Ectodermal cell (in vitro differentiated cells): ENCODE measurements around the gene CDCA8.

Experiments used
- H3K27ac ChIP-seq: 2 replicates; pipeline ENCODE4 v1.7.0; 2013; ENCODE audit warnings: mild to moderate bottlenecking, low read depth, low read length; ENCODE audit not compliant: insufficient read depth, poor library complexity, severe bottlenecking
- H3K27me3 ChIP-seq: 2 replicates; pipeline ENCODE4 v1.7.0; 2013; ENCODE audit warnings: mild to moderate bottlenecking, low read length; ENCODE audit not compliant: insufficient read depth, control insufficient read depth, poor library complexity, severe bottlenecking
- H3K36me3 ChIP-seq: one replicate; pipeline ENCODE4 v1.7.0; 2013; ENCODE audit warnings: low read length; ENCODE audit not compliant: control insufficient read depth, insufficient read depth
- H3K4me1 ChIP-seq: one replicate; pipeline ENCODE4 v1.7.0; 2013; ENCODE audit warnings: low read length; ENCODE audit not compliant: control insufficient read depth, insufficient read depth
- H3K4me3 ChIP-seq: 2 replicates; pipeline ENCODE4 v1.7.0; 2013; ENCODE audit warnings: low read depth, low read length, control low read depth; ENCODE audit not compliant: insufficient read depth
- H3K9me3 ChIP-seq: 2 replicates; pipeline ENCODE4 v1.7.0; 2013; ENCODE audit warnings: mild to moderate bottlenecking, low read length, moderate library complexity; ENCODE audit not compliant: control insufficient read depth
- WGBS, 2 experiments: methylation state at CpG; one replicate each; pipeline ENCODE4 v1.1.7; 2013; ENCODE audit warnings: missing lambda C conversion rate in 2 of 2; 5-methylcytosine and 5-hydroxymethylcytosine counted together

CDCA8 gene

DNA sequence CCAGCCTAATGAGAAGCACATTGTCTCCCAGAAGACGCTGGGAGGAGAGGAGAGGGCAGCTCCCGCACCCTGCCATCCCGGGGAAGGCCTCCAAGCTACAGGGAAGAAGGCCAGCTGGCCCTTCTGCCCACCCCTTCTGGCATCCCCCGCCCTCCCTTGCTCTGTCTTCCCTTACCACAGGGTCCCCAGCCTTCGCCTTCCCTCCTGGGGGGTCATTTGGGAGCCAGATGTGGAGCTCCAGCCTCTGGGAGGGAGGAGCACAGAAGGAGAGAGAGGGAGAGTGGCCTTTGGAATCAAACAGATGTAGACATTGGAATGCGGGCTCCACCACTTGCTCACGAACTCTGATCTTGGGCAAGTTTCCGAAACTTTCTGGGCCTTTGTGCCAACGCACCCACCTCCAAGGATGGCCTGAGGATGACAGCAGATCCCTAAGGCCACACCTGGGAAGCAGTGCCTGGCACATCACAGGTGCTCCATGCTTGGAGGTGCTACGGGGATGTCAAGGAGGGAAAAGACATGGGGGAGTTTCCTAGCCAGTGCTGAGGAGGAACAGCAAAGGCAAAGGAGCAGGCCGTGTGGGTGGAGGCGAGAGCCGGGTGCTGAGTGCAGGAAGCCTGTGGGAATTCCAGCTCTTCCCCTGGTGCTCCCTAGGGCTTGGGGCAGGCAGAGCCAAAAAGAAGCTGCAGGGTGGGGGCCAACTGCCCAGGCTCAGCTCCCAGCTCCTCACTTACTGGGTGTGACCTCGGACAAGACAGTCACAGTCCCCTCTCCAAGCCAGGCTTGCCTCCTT, 34.5 kb upstream of the CDCA8 start:
- Histone ChIP-seq H3K27ac (no peak overlapping the region), H3K27me3 (no peaks in the 10 kb centered on the region), H3K4me1 (peaks cover 20% of the 10 kb centered on the region), H3K36me3 (no peaks in the 10 kb centered on the region), H3K4me3 (no peak overlapping the region), H3K9me3 (no peaks in the 10 kb centered on the region)
- WGBS, 2 experiments: 87 to 89% methylated on average over 14 of the region's 14 CpGs

DNA sequence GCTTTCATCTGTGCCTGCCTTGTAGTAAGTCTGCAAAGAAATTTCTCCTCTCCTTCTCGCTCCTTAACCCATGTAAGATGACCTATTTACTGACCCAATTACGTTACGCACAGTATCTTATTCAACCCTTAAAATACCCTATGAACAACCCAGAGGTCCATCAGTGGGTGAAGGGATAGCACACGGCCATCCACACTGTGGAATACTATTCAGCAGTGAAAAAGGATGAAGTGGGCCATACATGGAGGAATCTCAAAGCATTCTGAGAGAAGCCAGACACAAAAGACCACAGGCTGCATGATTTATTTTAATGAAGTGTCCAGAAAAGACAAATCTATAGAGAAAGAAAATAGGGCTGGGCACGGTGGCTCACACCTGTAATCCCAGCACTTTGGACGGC, 33.8 kb upstream of the CDCA8 start:
- no peak overlapping the region for H3K4me3 ChIP-seq
- H3K9me3 ChIP-seq: no peaks in the 10 kb centered on the region
- no peak overlapping the region for H3K27ac ChIP-seq
- H3K27me3 ChIP-seq: no peaks in the 10 kb centered on the region
- WGBS, 2 experiments: 94 to 95% methylated on average over 6 of the region's 6 CpGs
- H3K4me1 ChIP-seq: peaks cover 20% of the 10 kb centered on the region
- no peaks in the 10 kb centered on the region for H3K36me3 ChIP-seq

DNA sequence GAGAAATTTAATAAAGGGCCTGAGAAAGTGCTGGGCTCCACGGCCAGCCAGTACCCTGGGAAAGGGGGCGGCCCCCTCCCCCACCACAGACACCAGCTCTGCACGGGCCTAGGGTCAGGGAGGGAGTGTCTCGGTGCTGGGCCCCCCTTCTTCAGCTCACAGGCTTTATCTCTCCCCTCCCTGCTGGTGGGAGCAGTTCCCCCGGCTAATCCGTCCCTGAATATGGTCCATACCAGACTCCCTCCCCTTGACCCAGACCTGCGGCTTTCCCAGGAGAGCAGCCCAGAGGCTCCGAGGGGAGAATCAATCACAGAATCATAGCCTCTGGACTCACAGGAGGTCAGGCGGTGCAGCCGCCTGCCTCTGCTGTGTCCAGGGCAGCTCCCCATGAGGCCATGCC, 31.7 kb upstream of the CDCA8 start:
- H3K4me1 ChIP-seq: peaks cover 25% of the 10 kb centered on the region
- 10 to 13% methylated on average over 10 of the region's 10 CpGs for WGBS, 2 experiments
- H3K4me3 ChIP-seq: no peak overlapping the region
- H3K9me3 ChIP-seq: no peaks in the 10 kb centered on the region
- H3K36me3 ChIP-seq: no peaks in the 10 kb centered on the region
- no peak overlapping the region for H3K27ac ChIP-seq
- H3K27me3 ChIP-seq: no peaks in the 10 kb centered on the region

DNA sequence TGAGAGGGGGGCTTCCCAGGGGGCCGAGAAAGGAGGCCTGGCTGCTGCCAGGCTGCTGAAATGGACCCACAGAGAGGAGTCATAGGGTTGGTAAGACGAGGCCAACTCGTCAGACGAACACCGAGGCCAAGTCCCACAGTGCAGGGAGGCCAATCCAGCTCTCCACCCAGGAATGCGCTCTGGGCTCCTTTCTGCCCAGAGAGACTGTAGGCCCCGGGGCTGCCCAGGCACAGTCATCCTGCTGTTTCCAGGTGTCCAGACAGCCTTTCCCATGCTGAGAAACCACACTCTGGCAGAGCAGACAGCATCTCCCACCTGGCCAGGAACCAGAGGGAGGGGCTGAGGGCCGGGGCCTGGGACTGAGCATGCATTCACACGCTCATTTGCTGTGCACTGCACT, 30.9 kb upstream of the CDCA8 start:
- H3K36me3 ChIP-seq: no peaks in the 10 kb centered on the region
- H3K4me3 ChIP-seq: no peak overlapping the region
- peak overlapping the region; percentile 36 for H3K27ac ChIP-seq
- no peaks in the 10 kb centered on the region for H3K9me3 ChIP-seq
- H3K27me3 ChIP-seq: no peaks in the 10 kb centered on the region
- peaks cover 25% of the 10 kb centered on the region for H3K4me1 ChIP-seq
- WGBS, 2 experiments: 70 to 71% methylated on average over 9 of the region's 9 CpGs

DNA sequence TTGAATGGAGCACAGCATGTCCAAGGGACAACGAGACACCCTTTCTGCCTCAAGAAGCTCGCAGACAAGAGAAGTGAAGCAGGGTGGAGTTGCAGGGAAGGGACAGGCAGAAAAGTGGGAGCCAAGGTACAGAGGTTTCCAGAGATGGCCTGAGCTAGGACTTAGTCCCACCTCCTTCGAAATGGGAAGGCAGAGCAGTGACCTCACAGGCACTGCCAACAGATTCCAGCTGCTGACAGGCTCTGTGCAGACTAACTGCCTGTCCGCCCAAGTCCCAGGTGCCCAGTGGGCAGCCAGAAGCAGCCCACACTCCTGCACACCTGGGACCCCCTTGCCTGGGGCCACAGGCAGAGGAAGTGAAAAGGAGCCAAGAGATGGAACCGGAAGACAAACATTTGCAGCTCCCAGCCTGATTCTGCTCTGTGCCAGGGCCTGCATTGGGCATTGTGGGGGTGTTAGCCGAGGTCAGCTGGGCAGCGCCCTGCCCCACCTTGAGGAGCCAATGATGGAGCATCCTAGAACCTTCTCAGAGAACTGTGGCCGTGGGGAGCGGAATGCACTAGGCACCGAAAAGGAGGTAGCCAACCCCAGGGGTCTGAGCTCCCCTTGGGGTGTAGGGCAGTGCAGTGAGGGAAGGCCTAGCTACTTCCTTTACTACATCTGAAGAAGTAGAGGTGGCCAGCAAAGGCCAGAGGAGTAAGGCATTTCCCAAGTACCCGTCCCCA, 30.1 kb upstream of the CDCA8 start:
- no peaks in the 10 kb centered on the region for H3K9me3 ChIP-seq
- H3K27me3 ChIP-seq: no peaks in the 10 kb centered on the region
- no peak overlapping the region for H3K4me3 ChIP-seq
- WGBS, 2 experiments: 89 to 90% methylated on average over 11 of the region's 11 CpGs
- peaks cover 31% of the 10 kb centered on the region for H3K4me1 ChIP-seq
- no peaks in the 10 kb centered on the region for H3K36me3 ChIP-seq
- H3K27ac ChIP-seq: no peak overlapping the region

DNA sequence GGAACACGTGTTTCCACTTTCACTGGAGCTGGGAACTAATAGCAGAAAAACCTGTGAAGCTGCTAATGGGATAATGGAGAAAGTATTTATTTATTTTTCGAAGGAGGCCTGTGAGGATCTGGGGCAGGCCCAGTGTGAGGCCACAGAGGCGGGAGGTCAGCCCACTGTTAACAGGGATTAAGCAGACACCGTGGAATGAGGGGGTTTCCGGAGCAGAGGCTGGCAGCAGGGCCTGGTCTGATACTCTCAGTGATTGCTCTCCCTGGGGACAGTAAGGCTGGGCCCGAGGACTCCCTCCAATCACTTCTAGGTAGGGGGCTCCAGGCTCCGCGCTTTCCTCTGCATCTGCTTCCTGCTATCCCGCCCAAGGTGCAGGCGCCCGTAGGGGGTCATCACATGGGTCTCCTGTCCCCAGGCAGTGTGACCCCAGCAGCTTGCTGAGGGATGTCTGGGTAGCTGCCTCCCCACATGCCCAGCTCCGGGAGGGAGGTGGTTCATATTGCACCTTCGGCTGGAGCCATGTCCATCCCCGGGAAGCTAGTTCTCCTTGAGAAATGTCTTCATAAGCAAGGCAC, 28.8 kb upstream of the CDCA8 start:
- WGBS, 2 experiments: 47 to 50% methylated on average over 14 of the region's 14 CpGs
- Histone ChIP-seq H3K27me3 (no peaks in the 10 kb centered on the region), H3K4me3 (no peak overlapping the region), H3K36me3 (no peaks in the 10 kb centered on the region), H3K9me3 (no peaks in the 10 kb centered on the region), H3K27ac (peak overlapping the region; percentile 50), H3K4me1 (peaks cover 34% of the 10 kb centered on the region)

DNA sequence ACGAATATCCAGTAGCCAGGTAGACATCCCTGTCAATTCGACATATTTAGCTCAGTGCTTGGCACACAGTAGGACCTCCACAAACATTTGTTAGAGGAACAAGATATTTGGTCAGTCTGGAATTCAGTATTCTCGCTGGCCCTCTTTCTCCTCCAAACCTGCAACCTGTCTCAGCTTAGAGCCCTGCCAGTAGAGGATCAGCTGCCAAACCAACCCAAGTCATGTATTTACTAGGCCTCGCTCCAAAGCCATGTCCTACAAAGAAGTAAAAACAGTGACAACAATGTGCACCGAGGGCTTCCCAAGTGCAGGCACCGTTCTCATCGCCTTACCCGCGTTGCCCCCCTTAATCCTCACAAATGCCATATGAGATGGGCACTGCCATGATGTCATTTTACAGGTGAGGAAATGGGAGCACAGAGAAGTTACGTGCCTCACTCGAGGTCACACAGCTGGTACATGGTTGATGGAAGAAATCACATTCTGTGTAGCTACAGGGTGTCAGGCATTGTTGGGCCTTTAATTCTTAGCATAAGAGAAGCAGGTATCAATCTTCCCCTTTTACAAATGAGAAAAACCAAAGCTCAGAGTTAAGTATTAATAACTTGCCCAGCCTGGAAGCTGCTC, 26.0 kb upstream of the CDCA8 start:
- no peak overlapping the region for H3K27ac ChIP-seq
- H3K4me1 ChIP-seq: peaks cover 22% of the 10 kb centered on the region
- H3K9me3 ChIP-seq: no peaks in the 10 kb centered on the region
- H3K27me3 ChIP-seq: peaks cover 9% of the 10 kb centered on the region
- no peaks in the 10 kb centered on the region for H3K36me3 ChIP-seq
- H3K4me3 ChIP-seq: no peak overlapping the region
- 92 to 94% methylated on average over 11 of the region's 11 CpGs for WGBS, 2 experiments

DNA sequence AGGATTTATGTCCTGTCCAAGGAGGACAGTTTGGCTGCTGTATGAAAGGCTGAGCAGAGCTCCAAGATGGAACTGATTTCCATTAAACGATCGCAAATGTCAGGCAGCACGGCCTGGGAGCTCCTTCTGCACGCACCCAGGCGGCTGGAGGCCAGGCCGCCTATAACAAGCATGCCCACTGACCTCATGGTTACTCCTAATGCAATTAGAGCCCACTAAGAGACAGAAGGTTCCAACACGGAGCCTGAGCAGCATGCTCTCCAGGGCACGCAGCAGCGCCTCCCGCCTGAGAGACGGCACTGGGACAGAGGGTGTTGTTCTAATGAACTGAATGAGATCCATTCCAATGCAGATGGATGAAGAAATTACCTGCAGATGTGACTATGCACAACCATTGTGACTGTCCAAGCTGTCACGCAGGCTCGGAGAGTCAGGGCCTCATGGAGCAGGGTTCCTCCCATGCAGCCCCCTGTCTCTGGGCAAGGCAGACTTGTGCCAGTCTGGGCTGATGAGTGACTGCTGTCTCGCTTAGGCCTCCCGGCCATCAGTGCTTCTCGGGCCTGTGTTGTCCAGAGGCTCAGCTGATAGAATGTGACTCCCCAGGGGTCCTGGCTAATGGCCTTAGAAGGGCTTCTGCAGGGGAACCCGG, 25.2 kb upstream of the CDCA8 start:
- no peaks in the 10 kb centered on the region for H3K36me3 ChIP-seq
- peaks cover 15% of the 10 kb centered on the region for H3K4me1 ChIP-seq
- H3K27ac ChIP-seq: no peak overlapping the region
- no peak overlapping the region for H3K4me3 ChIP-seq
- peaks cover 9% of the 10 kb centered on the region for H3K27me3 ChIP-seq
- 69 to 73% methylated on average over 17 of the region's 17 CpGs for WGBS, 2 experiments
- no peaks in the 10 kb centered on the region for H3K9me3 ChIP-seq

DNA sequence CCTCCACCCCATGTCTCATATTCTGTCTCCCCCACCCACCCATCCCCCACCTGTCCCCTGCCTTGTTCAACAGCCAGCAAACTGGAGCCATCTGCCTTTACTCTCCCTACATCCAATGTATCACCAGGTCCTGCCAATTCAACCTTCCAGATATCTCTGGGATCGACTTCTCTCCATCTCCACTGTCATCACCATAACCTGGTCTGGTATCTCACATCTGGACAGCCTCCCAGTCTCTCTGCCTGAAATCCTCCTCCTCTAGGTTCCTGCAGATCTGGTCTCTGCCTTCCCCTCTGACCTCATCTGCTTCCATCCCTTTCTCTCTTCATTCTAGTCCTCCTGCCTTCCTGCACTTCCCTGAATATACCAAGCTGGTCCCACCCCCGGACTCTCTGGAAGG, 22.2 kb upstream of the CDCA8 start:
- peaks cover 9% of the 10 kb centered on the region for H3K4me1 ChIP-seq
- no peaks in the 10 kb centered on the region for H3K36me3 ChIP-seq
- 72 to 79% methylated on average over 2 of the region's 2 CpGs for WGBS, 2 experiments
- H3K4me3 ChIP-seq: no peak overlapping the region
- H3K27ac ChIP-seq: no peak overlapping the region
- no peaks in the 10 kb centered on the region for H3K9me3 ChIP-seq
- peaks cover 9% of the 10 kb centered on the region for H3K27me3 ChIP-seq
